SK-N-SH (cell line): ENCODE measurements around the gene THSD7A. TPM values are rescaled to one million over a fixed set of nuclear protein-coding genes. Genes with fewer than 3 reads are reported as not detected.

Experiments used
- CTCF ChIA-PET: fragments of 300-600, 350-600 bp; formaldehyde crosslinking; extraction: SDS; loops from one replicate; lab custom pipeline; 2021; lab: Yijun Ruan, JAX
- POLR2A ChIA-PET: fragments of 350-600 bp; sonication (Branson Sonifier 250); formaldehyde crosslinking; extraction: SDS; loops from one replicate; lab custom pipeline; 2020; ENCODE audit warnings: antibody characterized with exemption, inconsistent platforms; lab: Yijun Ruan, JAX
- DNase-seq: peaks from one replicate; pipeline ENCODE4 v3.0.0; 2012
- H2AFZ ChIP-seq: fragments of 200-600 bp; sonication (generic); 2 replicates; pipeline ENCODE4 v1.8.1; 2016; ENCODE audit warnings: antibody characterized with exemption, mild to moderate bottlenecking, low read depth
- H3F3A ChIP-seq: fragments of 200-600 bp; sonication (generic); replicated peaks from 2 replicates; pipeline ENCODE3; 2016; ENCODE audit warnings: antibody characterized with exemption, mild to moderate bottlenecking; ENCODE audit not compliant: insufficient read depth
- H3K27ac ChIP-seq, 2 experiments: fragments of 200-500 bp in 1 of 2; fragments of 200-600 bp in 1 of 2; sonication (Bioruptor generic) in 1 of 2; sonication (generic), shearing (Covaris generic) in 1 of 2; 2 replicates each; pipeline versions ENCODE4 v1.5.1 to v1.6.1; 2014 to 2016; ENCODE audit warnings: low read depth in 2 of 2, inconsistent platforms in 1 of 2, low read length in 1 of 2, mild to moderate bottlenecking in 1 of 2, mixed read lengths in 1 of 2
- H3K27me3 ChIP-seq: fragments of 200-600 bp; sonication (generic), shearing (Covaris generic); 2 replicates; pipeline ENCODE4 v1.6.1; 2016; ENCODE audit warnings: mixed run types; ENCODE audit not compliant: insufficient read depth
- H3K36me3 ChIP-seq, 2 experiments: fragments of 200-500 bp in 1 of 2; fragments of 200-600 bp in 1 of 2; sonication (Bioruptor generic) in 1 of 2; sonication (generic) in 1 of 2; replicated peaks in 1 of 2; 2 replicates each; pipeline versions ENCODE3 to v1.5.1; 2014 to 2016; ENCODE audit warnings: low read length in 1 of 2, mild to moderate bottlenecking in 1 of 2; ENCODE audit not compliant: insufficient read depth in 2 of 2, control insufficient read depth in 1 of 2
- H3K4me1 ChIP-seq, 2 experiments: fragments of 200-500 bp in 1 of 2; fragments of 200-600 bp in 1 of 2; sonication (Bioruptor generic) in 1 of 2; sonication (generic), shearing (Covaris generic) in 1 of 2; 2 replicates each; pipeline versions ENCODE4 v1.5.1 to v1.6.1; 2014 to 2016; ENCODE audit warnings: low read depth in 1 of 2, low read length in 1 of 2, mixed run types in 1 of 2; ENCODE audit not compliant: insufficient read depth in 2 of 2, control insufficient read depth in 1 of 2
- H3K4me2 ChIP-seq: fragments of 200-600 bp; sonication (generic), shearing (Covaris generic); 2 replicates; pipeline ENCODE4 v1.6.1; 2017; ENCODE audit warnings: mixed run types
- H3K4me3 ChIP-seq, 2 experiments: fragments of 200-500 bp in 1 of 2; fragments of 200-600 bp in 1 of 2; sonication (Bioruptor generic) in 1 of 2; sonication (generic), shearing (Covaris generic) in 1 of 2; 2 replicates each; pipeline versions ENCODE4 v1.5.1 to v1.8.1; 2014 to 2016; ENCODE audit warnings: low read depth in 2 of 2, inconsistent platforms in 1 of 2, low read length in 1 of 2, mild to moderate bottlenecking in 1 of 2, mixed read lengths in 1 of 2, moderate library complexity in 1 of 2
- H3K79me2 ChIP-seq: fragments of 200-600 bp; sonication (generic); 2 replicates; pipeline ENCODE4 v1.8.1; 2017; ENCODE audit warnings: mild to moderate bottlenecking; ENCODE audit not compliant: insufficient read depth
- H3K9ac ChIP-seq: fragments of 200-600 bp; sonication (generic); 2 replicates; pipeline ENCODE4 v1.6.1; 2017; ENCODE audit warnings: mixed run types
- H3K9me2 ChIP-seq: fragments of 200-600 bp; sonication (generic); 2 replicates; pipeline ENCODE4 v1.6.1; 2017; ENCODE audit warnings: mixed run types
- H3K9me3 ChIP-seq: fragments of 200-600 bp; sonication (generic); 2 replicates; pipeline ENCODE4 v1.6.1; 2017; ENCODE audit warnings: mixed run types, mild to moderate bottlenecking, moderate library complexity
- H4K20me1 ChIP-seq: fragments of 200-600 bp; sonication (generic); 2 replicates; pipeline ENCODE4 v1.6.1; 2017; ENCODE audit warnings: mild to moderate bottlenecking, mixed run types; ENCODE audit not compliant: insufficient read depth
- ELF1 ChIP-seq: IDR thresholded peaks from 2 replicates; pipeline ENCODE4 v1.4.0; 2012
- EP300 ChIP-seq, 2 experiments: IDR thresholded peaks; 2 replicates each; pipeline versions ENCODE4 v1.4.0 to v1.6.1; 2012; ENCODE audit warnings: borderline replicate concordance in 1 of 2, low read depth in 1 of 2, low read length in 1 of 2
- FOSL2 ChIP-seq: IDR thresholded peaks from 2 replicates; pipeline ENCODE4 v1.4.0; 2012; ENCODE audit warnings: low read depth, mild to moderate bottlenecking, moderate library complexity, borderline replicate concordance
- FOXJ3 ChIP-seq: sonication (generic); formaldehyde crosslinking; IDR thresholded peaks from 2 replicates; pipeline ENCODE4 v1.5.1; 2020; ENCODE audit warnings: mild to moderate bottlenecking, missing genetic modification reagents
- FOXM1 ChIP-seq: IDR thresholded peaks from 2 replicates; pipeline ENCODE4 v1.4.0; 2012; ENCODE audit warnings: low read depth, mild to moderate bottlenecking
- GATA2 ChIP-seq: sonication (generic); formaldehyde crosslinking; IDR thresholded peaks from 2 replicates; pipeline ENCODE4 v1.5.0; 2020; ENCODE audit warnings: mild to moderate bottlenecking, missing genetic modification reagents
- MEF2A ChIP-seq: IDR thresholded peaks from 2 replicates; pipeline ENCODE4 v1.4.0; 2012; ENCODE audit warnings: low read depth, borderline replicate concordance
- NFIC ChIP-seq: IDR thresholded peaks from 2 replicates; pipeline ENCODE4 v1.4.0; 2012; ENCODE audit warnings: borderline replicate concordance
- POLR2AphosphoS5 ChIP-seq: IDR thresholded peaks from 2 replicates; pipeline ENCODE4 v1.6.1; 2012; ENCODE audit warnings: low read depth, low read length
- RAD21 ChIP-seq: IDR thresholded peaks from 2 replicates; pipeline ENCODE4 v1.6.1; 2012; ENCODE audit warnings: mild to moderate bottlenecking, low read length
- RFX5 ChIP-seq: IDR thresholded peaks from 2 replicates; pipeline ENCODE4 v1.6.1; 2012; ENCODE audit warnings: mild to moderate bottlenecking, improper control_type of control experiment, low read length
- RXRA ChIP-seq: IDR thresholded peaks from 2 replicates; pipeline ENCODE4 v1.4.0; 2012; ENCODE audit warnings: low read depth, mild to moderate bottlenecking, borderline replicate concordance
- SIN3A ChIP-seq: IDR thresholded peaks from 2 replicates; pipeline ENCODE4 v1.6.1; 2012; ENCODE audit warnings: low read depth, mild to moderate bottlenecking, low read length, moderate library complexity, borderline replicate concordance
- SMC3 ChIP-seq: IDR thresholded peaks from 2 replicates; pipeline ENCODE4 v1.6.1; 2012; ENCODE audit warnings: low read depth, low read length, improper control_type of control experiment
- TAF1 ChIP-seq: IDR thresholded peaks from 2 replicates; pipeline ENCODE4 v1.6.1; 2012; ENCODE audit warnings: low read depth, mild to moderate bottlenecking, low read length, moderate library complexity, borderline replicate concordance
- TCF12 ChIP-seq: IDR thresholded peaks from 2 replicates; pipeline ENCODE4 v1.4.0; 2012
- USF1 ChIP-seq: IDR thresholded peaks from 2 replicates; pipeline ENCODE4 v1.4.0; 2012; ENCODE audit warnings: low read depth, borderline replicate concordance
- WGBS: methylation state at CpG from one replicate; pipeline ENCODE4 v1.1.6; 2017; ENCODE audit warnings: low lambda C conversion rate; 5-methylcytosine and 5-hydroxymethylcytosine counted together
- polyA plus RNA-seq, 3 experiments: library from polyadenylated mRNA; depleted of rRNA; stranded (reverse); fragments of >200 nt; gene quantifications; 2 replicates each; pipeline ENCODE4 v1.2.3, GENCODE V29; 2012
- TF ChIP-seq, protein P1 (sequence below): fragments of 150-350 bp; IDR thresholded peaks from 2 replicates; pipeline ENCODE4 v1.6.1; 2016; ENCODE audit warnings: mild to moderate bottlenecking, low read depth, low read length
- TF ChIP-seq, protein P2 (sequence below): IDR thresholded peaks from 2 replicates; pipeline ENCODE4 v1.4.0; 2012; ENCODE audit warnings: low read depth

The THSD7A gene
- polyA plus RNA-seq, 1 of the 3 experiments (the other 2 are of a cell fraction) = 0.16 TPM

DNA sequence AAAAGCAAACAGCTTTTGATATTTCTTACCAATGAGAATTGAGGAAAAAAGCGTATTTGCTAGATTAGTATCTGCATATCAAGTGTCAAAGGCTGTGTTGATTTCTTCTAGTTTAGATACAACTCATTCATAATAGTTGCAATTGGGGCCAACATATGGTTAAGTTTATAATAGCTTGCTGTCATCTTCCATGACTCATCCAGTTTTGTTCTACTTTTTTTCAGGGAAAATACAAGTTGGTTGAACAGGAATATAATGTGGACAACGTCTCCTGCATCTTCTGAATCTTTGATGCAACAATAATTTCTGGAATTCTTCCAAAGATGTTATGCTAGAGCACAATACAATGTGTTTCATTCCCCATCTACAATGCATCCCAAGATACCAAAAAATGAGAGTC is 182.0 kb downstream of the THSD7A start (continued):
- TF ChIP-seq, protein P1, sequence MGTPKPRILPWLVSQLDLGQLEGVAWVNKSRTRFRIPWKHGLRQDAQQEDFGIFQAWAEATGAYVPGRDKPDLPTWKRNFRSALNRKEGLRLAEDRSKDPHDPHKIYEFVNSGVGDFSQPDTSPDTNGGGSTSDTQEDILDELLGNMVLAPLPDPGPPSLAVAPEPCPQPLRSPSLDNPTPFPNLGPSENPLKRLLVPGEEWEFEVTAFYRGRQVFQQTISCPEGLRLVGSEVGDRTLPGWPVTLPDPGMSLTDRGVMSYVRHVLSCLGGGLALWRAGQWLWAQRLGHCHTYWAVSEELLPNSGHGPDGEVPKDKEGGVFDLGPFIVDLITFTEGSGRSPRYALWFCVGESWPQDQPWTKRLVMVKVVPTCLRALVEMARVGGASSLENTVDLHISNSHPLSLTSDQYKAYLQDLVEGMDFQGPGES = no peak
- TF ChIP-seq SMC3 = no peak

- no peak overlapping the region for H3K27ac ChIP-seq
These were observed 183.0 kb downstream of the THSD7A start for GRCh38 chr7:11648980-11649379.

DNA sequence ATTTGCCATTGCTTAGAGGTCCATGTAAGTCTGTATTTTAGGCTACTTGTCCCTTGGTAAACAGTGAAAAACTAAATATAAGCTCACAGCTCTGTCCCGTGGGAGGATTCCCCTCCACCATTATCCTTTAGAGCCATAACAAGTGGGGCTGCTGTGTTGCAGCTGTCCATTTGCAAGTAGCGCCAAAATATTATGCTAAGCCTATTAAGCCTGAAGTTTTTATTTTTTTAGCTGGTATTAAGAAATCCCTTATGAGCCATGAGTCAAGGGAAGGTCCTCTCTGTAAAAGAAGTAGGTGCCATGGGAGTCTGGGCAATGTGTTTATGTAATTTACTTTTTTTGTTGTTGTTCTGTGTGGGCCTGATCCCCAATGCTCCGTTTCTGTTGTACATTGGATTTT is 183.9 kb downstream of the THSD7A start:
- no peak overlapping the region for H3K27ac ChIP-seq
- CTCF ChIA-PET = interaction anchor here (1.1 to 2.0 kb wide), 2 partner anchors 13 to 103 kb away, joined by 3 to 5 read pairs; no protein-coding TSS in a partner anchor
- no peak overlapping the region for H3K4me2 ChIP-seq
- H3K9ac ChIP-seq = no peak overlapping the region
- H4K20me1 ChIP-seq = no peaks in the 10 kb centered on the region
- peaks cover 0 to 2% of the 10 kb centered on the region in 2 experiments for H3K36me3 ChIP-seq
- peaks cover 0 to 3% of the 10 kb centered on the region in 2 experiments; a peak in 2 of 4 replicates for H3K4me1 ChIP-seq
- H3K79me2 ChIP-seq = no peaks in the 10 kb centered on the region
- H3F3A ChIP-seq = no peaks in the 10 kb centered on the region
- DNase-seq = no peak
- no peak overlapping the region for H2AFZ ChIP-seq
- TF ChIP-seq MEF2A = no peak
- no peak for TF ChIP-seq USF1
- TF ChIP-seq, protein P2, sequence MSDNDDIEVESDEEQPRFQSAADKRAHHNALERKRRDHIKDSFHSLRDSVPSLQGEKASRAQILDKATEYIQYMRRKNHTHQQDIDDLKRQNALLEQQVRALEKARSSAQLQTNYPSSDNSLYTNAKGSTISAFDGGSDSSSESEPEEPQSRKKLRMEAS = no peak
- TF ChIP-seq GATA2 (CRISPR knock-in tag) = no peak
- TF ChIP-seq POLR2AphosphoS5 = no peak
- no peak for TF ChIP-seq SMC3
- no peak for TF ChIP-seq SIN3A
- no peak for TF ChIP-seq RFX5
- no peak for TF ChIP-seq ELF1
- TF ChIP-seq NFIC = no peak
- no peak for TF ChIP-seq TAF1
- no peak for TF ChIP-seq EP300 (IDR thresholded peaks at IDR 0.05; ENCODE audit: borderline replicate concordance in 1 of 2, low read depth in 1 of 2, low read length in 1 of 2)
- TF ChIP-seq FOXJ3 (CRISPR knock-in tag) = no peak
- no peaks in the 10 kb centered on the region for H3K9me2 ChIP-seq
- POLR2A ChIA-PET = interaction anchor here (1.2 kb wide), 1 partner anchor 10 kb away, joined by 4 read pairs; no protein-coding TSS in a partner anchor
- no peaks in the 10 kb centered on the region for H3K27me3 ChIP-seq
- no peak overlapping the region for H3K4me3 ChIP-seq
- 48% methylated on average over 3 of the region's 3 CpGs for WGBS
- H3K9me3 ChIP-seq = no peaks in the 10 kb centered on the region

More at GRCh38 chr7:11648980-11649379, 183.0 kb downstream of the THSD7A start:
- DNase-seq = no peak
- no peak for TF ChIP-seq SIN3A
- TF ChIP-seq FOSL2 = no peak
- no peak for TF ChIP-seq FOXM1
- no peak for TF ChIP-seq RAD21
- no peak for TF ChIP-seq FOXJ3 (CRISPR knock-in tag)
- no peak for TF ChIP-seq RXRA
- no peak for TF ChIP-seq TCF12
- no peak overlapping the region for H3K9ac ChIP-seq
- H3F3A ChIP-seq = no peaks in the 10 kb centered on the region
- no peaks in the 10 kb centered on the region for H3K9me2 ChIP-seq
- no peak overlapping the region for H3K4me3 ChIP-seq
- no peaks in the 10 kb centered on the region for H3K79me2 ChIP-seq
- ChIA-PET POLR2A (no interaction called here), CTCF (interaction anchor here (2.0 kb wide), 1 partner anchor 14 kb away, joined by 5 read pairs; no protein-coding TSS in a partner anchor)
- H3K4me2 ChIP-seq = no peak overlapping the region
- H3K36me3 ChIP-seq = peaks cover 0 to 2% of the 10 kb centered on the region in 2 experiments
- no peaks in the 10 kb centered on the region for H3K9me3 ChIP-seq
- no peaks in the 10 kb centered on the region for H3K27me3 ChIP-seq
- H3K4me1 ChIP-seq = peaks cover 0 to 3% of the 10 kb centered on the region in 2 experiments; a peak in 2 of 4 replicates
- no peaks in the 10 kb centered on the region for H4K20me1 ChIP-seq
- H2AFZ ChIP-seq = no peak overlapping the region
